ENCODE measurements around the gene PTN.

DNA sequence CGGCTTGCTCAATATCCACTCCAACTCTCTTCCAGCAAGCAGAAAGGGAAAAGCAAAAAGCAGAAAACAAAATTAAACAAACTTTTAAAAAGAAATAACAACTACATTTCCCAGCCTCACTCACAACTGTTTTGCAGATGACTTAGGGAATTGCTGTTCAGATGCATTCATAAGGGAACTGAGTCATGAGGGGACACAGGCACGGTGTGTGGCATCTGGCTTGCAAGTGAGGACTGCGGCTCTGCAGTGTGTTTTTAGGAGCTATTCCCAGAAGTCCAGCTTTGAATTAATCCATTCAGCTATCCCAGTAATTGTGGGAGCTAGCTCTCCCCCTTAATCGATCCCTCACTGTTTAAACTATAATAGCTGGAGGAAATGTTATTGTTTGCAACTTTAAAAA lies 30.3 kb downstream of the PTN start:
- TF ChIP-seq EZH2 (IDR thresholded peaks at IDR 0.05; ENCODE audit: borderline replicate concordance, low read length), result no peak
- TF ChIP-seq, protein P1, sequence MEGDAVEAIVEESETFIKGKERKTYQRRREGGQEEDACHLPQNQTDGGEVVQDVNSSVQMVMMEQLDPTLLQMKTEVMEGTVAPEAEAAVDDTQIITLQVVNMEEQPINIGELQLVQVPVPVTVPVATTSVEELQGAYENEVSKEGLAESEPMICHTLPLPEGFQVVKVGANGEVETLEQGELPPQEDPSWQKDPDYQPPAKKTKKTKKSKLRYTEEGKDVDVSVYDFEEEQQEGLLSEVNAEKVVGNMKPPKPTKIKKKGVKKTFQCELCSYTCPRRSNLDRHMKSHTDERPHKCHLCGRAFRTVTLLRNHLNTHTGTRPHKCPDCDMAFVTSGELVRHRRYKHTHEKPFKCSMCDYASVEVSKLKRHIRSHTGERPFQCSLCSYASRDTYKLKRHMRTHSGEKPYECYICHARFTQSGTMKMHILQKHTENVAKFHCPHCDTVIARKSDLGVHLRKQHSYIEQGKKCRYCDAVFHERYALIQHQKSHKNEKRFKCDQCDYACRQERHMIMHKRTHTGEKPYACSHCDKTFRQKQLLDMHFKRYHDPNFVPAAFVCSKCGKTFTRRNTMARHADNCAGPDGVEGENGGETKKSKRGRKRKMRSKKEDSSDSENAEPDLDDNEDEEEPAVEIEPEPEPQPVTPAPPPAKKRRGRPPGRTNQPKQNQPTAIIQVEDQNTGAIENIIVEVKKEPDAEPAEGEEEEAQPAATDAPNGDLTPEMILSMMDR (IDR thresholded peaks at IDR 0.05; ENCODE audit: low read length), result no peak
